ENCODE results near the gene CLPSL2. TPM values are rescaled to one million over a fixed set of nuclear protein-coding genes. Genes with fewer than 3 reads are reported as not detected.

CLPSL2 gene, protein sequence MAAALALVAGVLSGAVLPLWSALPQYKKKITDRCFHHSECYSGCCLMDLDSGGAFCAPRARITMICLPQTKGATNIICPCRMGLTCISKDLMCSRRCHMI
- 0.79 to 2.0 TPM (median 1.3 TPM) in 4 of 5 replicates, not detected in the other for total RNA-seq (2022; extraction: Qiagen RNA extraction; ENCODE audit: low read depth)

GRCh38 chr6:35776364-35777215 lies at the start of gene CLPSL2:
Gene CLPSL2 (plus strand): TSS chr6:35776598. CDS start chr6:35776619, 21 bp downstream.

GRCh38 chr6:35736982-35737412 lies 39.4 kb upstream of the CLPSL2 start, which contains the start of gene ARMC12:
Gene ARMC12 (plus strand): TSS chr6:35737032. CDS start chr6:35737109, 77 bp downstream.

DNA sequence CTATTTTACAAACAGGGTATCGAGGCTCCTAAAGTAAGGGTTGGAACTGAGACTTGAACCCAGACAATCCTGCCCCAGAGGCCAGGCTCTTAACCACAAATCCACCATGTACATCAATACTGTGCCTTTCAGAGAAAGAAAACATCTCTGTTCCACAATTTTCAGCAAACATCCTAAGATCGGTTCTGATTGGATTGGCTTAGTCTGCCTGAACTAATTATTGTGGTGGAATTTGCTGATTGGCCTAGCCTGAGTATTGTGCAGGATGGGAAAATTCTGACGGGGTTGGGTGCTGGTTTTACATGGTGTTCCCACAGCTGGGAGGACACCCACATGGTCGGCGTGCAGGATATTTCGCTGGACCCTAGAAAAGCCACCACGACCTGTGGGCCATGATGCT lies 4.3 kb downstream of the CLPSL2 start, which contains the start of gene CLPSL1:
Gene CLPSL1, plus strand, starts transcription at position 301 of the 400 bp plus-strand sequence. Its CDS starts 92 bp downstream, at position 393.

DNA sequence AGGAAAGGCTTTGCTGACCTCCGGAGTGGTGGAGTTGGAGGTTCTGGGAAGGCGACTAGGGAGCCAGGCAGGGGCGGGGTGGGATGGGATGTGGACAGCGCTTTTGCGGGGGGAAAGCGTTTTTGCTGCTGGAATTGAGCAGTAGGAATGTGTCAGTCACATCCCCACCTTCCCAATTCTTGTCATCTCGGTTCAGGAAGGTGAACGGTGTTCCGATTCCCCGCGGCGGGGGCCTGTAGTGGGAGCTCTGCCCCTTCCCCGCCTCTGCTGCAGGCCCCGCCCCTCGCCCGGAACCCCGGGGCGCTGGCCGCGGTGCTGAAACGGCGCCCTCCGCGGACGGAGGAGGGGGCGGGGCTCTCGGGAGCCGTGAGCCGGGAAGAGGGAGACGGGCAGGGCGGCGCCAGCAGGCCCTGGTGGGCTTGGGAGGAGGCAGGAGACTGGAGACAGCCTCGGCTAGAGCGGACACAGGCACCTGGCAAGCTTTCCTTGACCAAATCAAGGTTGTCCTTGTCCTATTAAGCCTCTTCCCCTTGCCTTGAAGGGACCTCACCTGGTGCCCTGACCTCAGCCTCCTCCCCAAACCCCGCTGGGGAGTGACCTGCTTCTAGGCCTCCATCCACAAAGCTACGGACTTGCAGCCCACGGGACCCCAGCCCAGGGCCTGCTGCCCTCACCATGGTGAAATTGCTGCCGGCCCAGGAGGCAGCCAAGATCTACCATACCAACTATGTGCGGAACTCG lies 28.8 kb downstream of the CLPSL2 start, which contains the start of gene LHFPL5:
Gene LHFPL5, plus strand, starts transcription at position 357 of the 741 bp plus-strand sequence. Its CDS starts 319 bp downstream, at position 676.

Other genes with a start within 250 kb of the CLPSL2 start
- 40.6 to 57.1 TPM (median 47.9 TPM) in 5 replicates for gene FKBP5, start 87.7 kb upstream of the CLPSL2 start, total RNA-seq (2022; extraction: Qiagen RNA extraction; ENCODE audit: low read depth)
- 0.25 to 0.63 TPM (median 0.35 TPM) in 5 replicates for gene ARMC12, start 39.6 kb upstream of the CLPSL2 start, total RNA-seq (2022; extraction: Qiagen RNA extraction; ENCODE audit: low read depth)
- gene CLPSL1, start 4.4 kb downstream of the CLPSL2 start, total RNA-seq (2022; extraction: Qiagen RNA extraction; ENCODE audit: low read depth), result not detected in 5 replicates
- gene CLPS, start 20.7 kb downstream of the CLPSL2 start, total RNA-seq (2022; extraction: Qiagen RNA extraction; ENCODE audit: low read depth), result not detected in 5 replicates
- gene LHFPL5, start 28.8 kb downstream of the CLPSL2 start, total RNA-seq (2022; extraction: Qiagen RNA extraction; ENCODE audit: low read depth), result 0.06 to 0.17 TPM (median 0.10 TPM) in 3 of 5 replicates, not detected in the others
- gene SRPK1, start 144.5 kb downstream of the CLPSL2 start, total RNA-seq (2022; extraction: Qiagen RNA extraction; ENCODE audit: low read depth), result 24.7 to 39.4 TPM (median 32.6 TPM) in 5 replicates
- gene SLC26A8, start 248.0 kb downstream of the CLPSL2 start, total RNA-seq (2022; extraction: Qiagen RNA extraction; ENCODE audit: low read depth), result not detected in 5 replicates